NCI-H2227 (cell line): ENCODE data around the gene SLC25A19.

Source experiments
- DNase-seq: peaks from one replicate; lab custom pipeline; 2025; ENCODE audit not compliant: unreplicated experiment; lab: John Stamatoyannopoulos, UW

Gene SLC25A19

GRCh38 chr17:75241996-75242460 is 47.2 kb downstream of the SLC25A19 start:
- no peak for DNase-seq

GRCh38 chr17:75241502-75241901 is 47.7 kb downstream of the SLC25A19 start:
- DNase-seq = no peak

- DNase-seq = no peak
Measured at GRCh38 chr17:75241143-75241430, 48.1 kb downstream of the SLC25A19 start.

- DNase-seq = peak; percentile 65
Measured at GRCh38 chr17:75240394-75241142, 48.7 kb downstream of the SLC25A19 start.

- no peak for DNase-seq
Measured at GRCh38 chr17:75239778-75240393, 49.3 kb downstream of the SLC25A19 start.

- DNase-seq = no peak
Measured at GRCh38 chr17:75239214-75239613, 50.0 kb downstream of the SLC25A19 start.

- peak; percentile 70 for DNase-seq
Measured at GRCh38 chr17:75238684-75239191, 50.5 kb downstream of the SLC25A19 start.

- no peak for DNase-seq
Measured at GRCh38 chr17:75238020-75238580, 51.1 kb downstream of the SLC25A19 start.

- DNase-seq = no peak
Measured at GRCh38 chr17:75237100-75238014, 51.9 kb downstream of the SLC25A19 start.

- DNase-seq = no peak
Measured at GRCh38 chr17:75232786-75233185, 56.4 kb downstream of the SLC25A19 start.

GRCh38 chr17:75231741-75232464 is 57.3 kb downstream of the SLC25A19 start:
- DNase-seq = no peak

GRCh38 chr17:75231071-75231470 is 58.2 kb downstream of the SLC25A19 start:
- no peak for DNase-seq

- DNase-seq = no peak
Measured at GRCh38 chr17:75228847-75229246, 60.4 kb downstream of the SLC25A19 start.

- DNase-seq = no peak
Measured at GRCh38 chr17:75228305-75228704, 60.9 kb downstream of the SLC25A19 start.

GRCh38 chr17:75227729-75228128 is 61.5 kb downstream of the SLC25A19 start:
- DNase-seq = no peak

- DNase-seq = no peak
Measured at GRCh38 chr17:75225016-75225415, 64.2 kb downstream of the SLC25A19 start.
